Right forelimb (tissue), 1 donor: ENCODE data around the gene BLVRA.
"Not testable (repeated sequence)": the region's sequence is repeated elsewhere in the genome, so short reads cannot be mapped to it uniquely, and the experiment has no call there.

ENCODE experiments used
- DNase-seq: peaks from one replicate; pipeline ENCODE4 v3.0.0-alpha.2; 2018

The BLVRA gene, protein sequence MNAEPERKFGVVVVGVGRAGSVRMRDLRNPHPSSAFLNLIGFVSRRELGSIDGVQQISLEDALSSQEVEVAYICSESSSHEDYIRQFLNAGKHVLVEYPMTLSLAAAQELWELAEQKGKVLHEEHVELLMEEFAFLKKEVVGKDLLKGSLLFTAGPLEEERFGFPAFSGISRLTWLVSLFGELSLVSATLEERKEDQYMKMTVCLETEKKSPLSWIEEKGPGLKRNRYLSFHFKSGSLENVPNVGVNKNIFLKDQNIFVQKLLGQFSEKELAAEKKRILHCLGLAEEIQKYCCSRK

DNA sequence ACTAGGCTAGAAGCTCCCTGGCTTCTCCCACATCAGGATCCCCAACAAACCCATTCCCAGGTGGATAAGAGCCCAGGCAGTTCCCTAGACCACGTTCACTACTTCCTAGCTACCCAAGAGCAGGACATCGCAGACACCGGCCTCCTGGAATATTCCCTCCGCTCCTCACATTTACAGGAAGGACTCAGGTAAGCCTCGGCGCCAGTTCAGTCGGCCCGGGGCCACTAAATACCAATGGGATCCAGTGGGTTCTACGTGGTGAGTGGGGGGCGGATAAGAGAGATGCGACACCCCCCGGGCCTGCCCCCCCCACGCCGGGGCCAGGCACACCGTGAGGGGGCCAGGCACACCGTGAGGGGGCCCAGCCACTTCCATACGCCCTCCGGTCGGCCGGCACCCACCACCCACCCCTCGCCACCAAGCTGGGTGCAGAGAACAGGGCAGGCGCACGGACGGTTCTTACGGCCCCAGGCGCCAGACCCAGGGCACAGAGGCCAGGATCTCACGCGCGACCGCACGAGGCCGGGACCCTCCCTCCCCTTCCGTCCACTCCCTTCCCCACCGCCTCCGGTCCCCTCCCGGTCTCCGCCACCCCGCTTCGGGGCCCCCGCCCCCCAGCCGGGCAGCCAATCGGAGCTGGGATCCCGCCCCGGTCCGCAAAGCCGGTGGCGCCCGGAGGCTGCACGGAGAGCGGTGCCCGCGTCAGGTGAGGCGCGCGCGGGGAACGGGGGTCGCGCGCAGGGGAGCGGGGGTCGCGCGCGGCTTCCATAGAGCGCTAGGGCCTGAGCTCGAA is at the start of gene BLVRA:
Gene BLVRA, plus strand, starts transcription at position 652 of the 793 bp plus-strand sequence. CDS start 12,479 bp downstream, outside the sequence.
- DNase-seq = peak; percentile 81

DNA sequence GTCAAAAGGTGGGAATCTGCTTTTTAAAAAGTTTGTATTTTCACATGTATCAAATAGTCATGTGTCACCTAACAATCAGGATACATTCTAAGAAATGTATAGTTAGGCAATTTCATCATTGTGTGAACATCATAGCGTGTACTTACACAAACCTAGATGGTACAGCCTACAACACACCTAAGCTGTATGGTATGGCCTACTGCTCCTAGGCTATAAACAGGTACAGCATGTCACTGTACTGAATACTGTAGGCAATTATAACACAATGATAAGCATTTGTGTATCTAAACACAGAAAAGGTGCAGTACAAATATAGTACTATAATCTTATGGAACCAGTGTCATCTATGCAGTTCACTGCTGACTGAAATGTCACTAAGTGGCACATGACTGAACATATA is 47.0 kb upstream of the BLVRA start:
- DNase-seq = no peak

DNA sequence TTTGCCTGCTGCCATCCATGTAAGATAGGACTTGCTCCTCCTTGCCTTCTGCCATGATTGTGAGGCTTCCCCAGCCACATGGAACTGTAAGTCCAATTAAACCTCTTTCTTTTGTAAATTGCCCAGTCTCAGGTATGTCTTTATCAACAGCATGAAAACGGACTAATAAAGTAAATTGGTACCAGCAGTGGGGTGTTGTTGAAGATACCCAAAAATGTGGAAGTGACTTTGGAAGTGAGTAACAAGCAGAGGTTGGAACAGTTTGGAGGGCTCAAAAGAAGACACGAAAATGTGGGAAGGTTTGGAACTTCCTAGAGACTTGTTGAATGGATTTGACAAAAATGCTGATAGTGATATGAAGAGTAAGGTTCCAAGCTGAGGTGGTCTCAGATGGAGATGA is 42.5 kb upstream of the BLVRA start:
- DNase-seq = not testable (repeated sequence)

DNA sequence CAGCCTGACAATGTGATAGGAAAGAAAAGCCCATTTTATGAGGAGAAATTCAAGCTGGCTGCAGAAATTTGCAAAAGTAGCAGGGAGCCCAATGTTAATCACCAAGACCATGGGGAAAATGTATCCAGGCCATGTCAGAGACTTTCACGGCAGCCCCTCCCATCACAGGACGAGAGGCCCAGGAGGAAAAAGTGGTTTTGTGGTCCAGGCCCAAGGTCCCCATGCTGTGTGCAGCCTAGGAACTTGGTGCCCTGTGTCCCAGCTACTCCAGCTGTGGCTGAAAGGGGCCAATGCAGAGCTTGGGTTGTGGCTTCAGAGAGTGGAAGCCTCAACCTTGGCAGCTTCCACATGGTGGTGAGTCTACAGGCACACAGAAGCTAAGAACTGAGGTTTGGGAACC is 41.9 kb upstream of the BLVRA start:
- DNase-seq = no peak

DNA sequence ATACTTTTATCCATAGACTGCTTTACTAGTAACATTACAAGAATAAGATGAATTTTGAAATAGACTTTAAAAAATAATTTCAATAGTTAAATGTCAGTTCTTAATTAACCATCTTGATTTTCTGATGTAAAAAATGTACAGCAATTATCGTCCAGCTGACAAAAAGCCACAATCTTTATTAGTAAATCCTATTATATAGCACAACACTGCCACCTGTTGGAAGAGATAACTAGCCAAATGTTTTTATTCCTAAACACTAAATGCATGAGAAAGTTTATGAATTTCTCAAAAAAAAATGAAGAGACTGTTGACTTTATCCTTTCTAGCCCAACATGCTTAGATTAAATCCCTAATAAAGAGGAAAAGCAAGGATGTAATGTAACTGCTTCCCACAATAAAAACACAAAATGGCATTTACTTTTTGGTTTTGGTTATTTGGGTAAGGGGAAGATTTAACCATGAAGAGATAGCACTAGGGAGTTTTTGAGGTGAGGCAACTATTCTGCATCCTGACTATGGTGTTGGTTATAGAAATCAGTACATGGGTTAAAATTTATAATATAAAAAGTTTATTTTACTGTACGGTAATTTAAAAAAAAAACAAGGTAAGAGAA is 37.2 kb upstream of the BLVRA start:
- no peak for DNase-seq

DNA sequence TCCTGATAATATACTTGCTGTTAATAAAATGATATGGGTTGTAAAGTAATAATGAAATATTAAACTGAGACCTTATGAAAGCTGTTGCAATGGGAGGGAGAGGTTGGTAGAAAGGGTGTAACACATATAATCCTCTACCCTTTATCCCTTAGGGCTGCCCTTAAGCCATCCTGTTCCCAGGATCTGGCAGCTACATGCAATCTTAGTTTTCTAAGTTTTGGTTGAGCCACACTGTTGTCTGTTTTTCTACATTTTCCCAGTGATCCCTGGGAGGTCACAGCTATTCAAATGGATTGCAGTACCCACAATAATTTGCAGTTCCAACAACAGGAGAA is 35.5 kb upstream of the BLVRA start:
- no peak for DNase-seq

DNA sequence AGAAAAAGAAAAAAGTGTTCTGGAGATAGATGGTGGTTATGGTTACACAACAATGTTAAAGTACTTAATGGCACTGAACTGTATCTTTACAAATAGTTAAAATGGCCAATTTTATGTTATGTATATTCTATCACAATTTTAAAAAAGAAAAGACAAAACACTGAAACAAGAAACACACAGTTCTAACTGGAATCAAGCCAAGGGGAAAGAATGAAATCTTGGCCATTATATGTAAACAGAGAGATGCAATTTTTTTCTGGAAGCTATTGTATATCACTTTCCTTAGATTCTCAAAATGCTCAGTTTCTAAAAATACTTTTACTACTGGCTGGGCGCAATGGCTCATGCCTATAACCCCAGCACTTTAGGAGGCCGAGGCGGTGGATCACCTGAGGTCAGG is 33.2 kb upstream of the BLVRA start:
- DNase-seq = no peak

DNA sequence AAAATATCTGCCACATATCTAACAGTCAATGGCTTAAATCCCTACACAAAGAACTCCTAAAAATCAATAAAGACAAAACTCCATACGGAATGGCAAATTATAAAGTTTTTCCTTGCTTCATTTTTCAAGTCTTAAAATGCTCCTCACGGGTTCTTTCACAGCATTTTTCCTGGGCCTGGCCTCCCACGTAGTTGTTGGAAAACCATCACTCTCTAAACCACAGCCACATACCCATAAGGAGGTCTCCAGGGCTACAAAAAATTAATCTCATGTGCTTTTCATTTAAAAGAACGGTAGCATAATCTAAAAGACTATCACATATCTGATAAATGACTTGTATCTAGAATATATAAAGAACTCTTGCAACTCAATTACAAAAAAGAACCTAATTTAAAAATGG is 32.0 kb upstream of the BLVRA start:
- DNase-seq = no peak

DNA sequence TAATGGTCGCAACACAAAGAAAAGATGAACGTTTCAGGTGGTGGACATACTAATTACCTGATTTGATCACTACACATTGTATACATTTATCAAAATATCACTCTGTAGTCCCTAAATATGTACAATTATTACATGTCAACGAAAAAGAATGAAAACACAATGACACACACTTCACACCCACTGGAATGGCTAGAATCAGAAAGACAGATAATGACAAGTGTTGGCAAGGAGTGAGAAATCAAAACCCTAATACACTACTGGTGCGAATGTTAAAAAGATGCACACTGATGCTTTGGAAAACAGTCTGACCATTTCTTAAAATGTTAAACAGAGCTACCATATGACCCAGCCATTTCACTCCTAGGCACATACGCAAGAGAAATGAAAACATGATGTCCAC is 31.5 kb upstream of the BLVRA start:
- no peak for DNase-seq

DNA sequence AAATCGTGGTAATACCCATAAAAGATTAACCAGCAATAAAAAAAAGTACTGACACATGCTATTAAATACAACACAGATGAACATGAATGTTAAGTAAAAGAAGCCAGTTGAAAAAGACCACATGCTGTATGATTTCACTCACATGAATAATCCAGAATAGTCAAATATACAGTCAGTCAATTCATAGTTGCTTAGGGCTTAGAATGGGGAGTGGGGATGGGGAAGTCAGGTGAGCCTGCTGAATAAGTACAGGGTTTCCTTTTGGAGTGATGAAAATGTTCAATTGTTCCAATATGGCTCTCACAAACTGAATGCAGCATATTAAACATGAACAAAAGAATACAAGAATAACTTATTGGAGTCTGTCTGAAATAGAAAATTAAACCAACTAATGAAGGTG is 31.0 kb upstream of the BLVRA start:
- no peak for DNase-seq

DNA sequence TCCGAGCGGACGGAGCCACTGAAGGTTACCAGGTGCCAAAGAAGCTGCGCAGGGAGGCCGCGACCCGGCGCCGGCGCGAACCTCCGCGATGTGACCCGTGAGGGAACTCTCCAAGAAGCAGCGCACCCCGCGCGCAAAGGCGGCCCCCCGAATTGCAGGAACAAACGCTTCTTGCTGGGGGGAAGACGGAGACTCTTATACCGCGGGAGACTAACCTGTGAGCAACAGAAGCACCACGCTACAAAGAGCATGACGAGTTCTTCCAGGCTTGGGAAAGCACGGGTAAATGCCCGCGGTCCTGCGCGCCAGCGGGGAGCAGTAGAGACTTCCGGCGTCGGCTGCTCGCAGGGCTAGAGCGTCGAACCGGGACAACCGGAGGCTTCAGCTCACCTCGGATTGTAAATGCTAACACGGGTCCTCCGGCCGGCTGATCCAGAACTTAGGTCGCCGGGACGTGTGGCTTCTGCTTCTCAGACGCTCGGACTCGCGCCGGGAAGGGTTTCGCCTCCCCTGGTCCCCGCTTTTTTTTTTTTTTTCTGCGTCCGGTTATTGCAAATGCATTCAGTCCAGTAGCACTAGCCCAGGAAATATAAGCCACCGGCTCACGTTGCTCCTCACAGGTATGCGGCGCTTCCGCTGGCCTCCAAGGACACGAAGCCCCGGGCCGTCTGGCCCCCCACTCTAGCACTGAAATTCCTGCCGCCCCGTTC is 29.1 kb upstream of the BLVRA start, which contains the start of gene COA1:
Gene COA1, minus strand, starts transcription at position 310 of the 710 bp plus-strand sequence. CDS start 80,909 bp downstream, outside the sequence.
- DNase-seq = peak; percentile 90

DNA sequence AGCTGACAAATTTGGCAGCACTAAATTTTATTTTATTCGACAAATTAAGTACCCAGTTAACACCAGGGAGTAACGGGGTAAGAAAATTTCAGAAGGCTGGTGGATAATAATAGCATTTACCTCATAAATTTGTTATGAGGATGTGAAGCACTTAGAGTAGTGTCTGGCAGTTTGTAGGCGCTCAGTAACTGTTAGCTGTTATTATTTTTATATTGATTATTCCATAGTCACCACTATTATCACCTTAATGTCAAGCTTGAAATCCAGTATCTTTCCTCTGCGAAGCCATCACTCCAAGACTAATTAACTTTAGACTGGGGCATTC is 28.6 kb upstream of the BLVRA start:
- DNase-seq = no peak

DNA sequence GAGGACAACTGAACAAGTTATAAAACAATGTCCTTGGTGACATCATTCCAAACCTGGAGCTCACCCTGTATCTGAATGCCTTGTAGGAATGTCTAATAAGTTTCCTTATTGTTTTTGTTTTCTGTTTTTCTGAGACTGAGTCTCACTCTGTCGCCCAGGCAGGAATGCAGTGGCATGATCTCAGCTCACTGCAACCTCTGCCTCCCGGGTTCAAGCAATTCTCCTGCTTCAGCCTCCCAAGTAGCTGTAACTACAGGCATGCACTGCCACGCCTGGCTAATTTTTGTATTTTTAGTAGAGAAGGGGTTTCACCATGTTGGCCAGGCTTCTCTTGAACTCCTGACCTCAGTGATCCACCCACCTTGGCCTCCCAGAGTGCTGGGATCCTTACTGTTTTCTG is 27.0 kb upstream of the BLVRA start:
- not testable (repeated sequence) for DNase-seq

DNA sequence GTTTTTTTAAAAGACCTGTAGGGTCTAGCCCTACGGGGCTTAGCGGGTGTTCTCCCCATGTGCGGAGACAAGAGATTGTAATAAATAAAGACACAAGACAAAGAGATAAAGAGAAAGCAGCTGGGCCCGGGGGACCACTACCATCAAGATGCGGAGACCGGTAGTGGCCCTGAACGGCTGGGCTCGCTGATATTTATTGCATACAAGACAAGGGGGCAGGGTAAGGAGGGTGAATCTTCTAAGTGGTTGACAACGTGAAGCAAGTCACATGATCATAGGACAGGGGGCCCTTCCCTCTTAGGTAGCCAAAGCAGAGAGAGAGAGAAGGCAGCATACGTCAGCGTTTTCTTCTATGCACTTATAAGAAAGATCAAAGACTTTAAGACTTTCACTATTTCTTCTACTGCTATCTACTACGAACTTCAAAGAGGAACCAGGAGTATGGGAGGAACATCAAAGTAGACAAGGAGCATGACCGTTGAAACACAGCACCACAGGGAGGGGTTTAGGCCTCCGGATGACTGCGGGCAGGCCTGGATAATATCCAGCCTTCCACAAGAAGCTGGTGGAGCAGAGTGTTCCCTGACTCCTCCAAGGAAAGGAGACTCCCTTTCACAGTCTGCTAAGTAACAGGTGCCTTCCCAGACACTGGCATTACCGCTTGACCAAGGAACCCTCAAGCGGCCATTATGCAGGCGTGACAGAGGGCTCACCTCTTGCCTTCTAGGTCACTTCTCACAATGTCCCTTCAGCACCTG is 23.7 kb upstream of the BLVRA start:
- not testable (repeated sequence) for DNase-seq

DNA sequence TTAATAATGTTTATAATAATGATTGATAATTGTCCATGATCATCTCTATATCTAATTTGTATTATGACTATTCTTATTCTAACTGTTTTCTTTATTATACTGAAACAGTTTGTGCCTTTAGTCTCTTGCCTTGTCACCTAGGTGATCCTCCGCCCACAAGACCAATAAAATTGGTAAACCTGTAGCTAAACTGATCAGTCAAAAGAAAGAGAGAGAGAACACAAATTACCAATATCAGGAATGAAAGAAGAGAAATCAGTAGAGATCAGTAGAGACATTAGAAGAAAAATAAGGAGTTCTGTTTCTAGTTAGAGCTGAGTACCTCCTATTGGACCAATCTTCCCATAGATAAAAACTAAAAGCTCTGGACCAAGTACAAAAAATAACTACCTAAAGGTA is 23.1 kb upstream of the BLVRA start:
- DNase-seq = no peak

DNA sequence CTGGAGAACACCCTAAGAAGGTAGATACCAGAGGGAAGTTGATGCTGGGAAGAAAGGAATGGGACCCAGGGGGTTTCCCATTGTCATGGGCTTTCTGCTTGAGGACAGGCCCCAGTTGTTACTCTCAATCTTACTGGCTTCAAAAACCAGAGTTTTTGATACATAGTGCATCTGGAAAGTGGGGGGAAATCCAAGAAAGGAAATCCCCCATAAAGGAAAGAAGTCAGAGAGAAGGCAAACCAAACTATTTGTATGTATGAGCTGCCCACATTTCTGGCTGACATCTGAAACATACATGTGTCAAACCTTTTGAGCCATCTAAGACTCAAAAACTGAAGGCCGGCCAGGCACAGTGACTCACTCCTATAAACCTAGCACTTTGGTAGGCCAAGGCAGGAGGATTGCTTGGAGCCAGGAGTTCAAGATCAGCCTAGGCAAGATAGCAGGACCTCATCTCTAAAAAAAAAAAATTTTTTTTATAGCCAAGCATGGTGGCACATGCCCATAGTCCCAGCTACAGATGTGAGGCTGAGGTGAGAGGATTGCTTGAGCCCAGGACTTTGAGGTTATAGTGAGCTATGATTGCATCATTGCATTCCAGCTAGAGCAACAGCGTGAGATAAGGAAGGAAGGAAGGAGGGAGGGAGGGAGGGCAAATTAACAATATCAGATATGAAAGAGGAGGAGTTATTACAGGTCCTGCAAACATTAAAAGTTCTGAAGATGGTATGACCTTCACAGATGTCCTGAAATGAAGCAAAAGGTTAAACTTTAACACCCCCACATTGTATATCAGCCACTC is 22.5 kb upstream of the BLVRA start:
- no peak for DNase-seq

DNA sequence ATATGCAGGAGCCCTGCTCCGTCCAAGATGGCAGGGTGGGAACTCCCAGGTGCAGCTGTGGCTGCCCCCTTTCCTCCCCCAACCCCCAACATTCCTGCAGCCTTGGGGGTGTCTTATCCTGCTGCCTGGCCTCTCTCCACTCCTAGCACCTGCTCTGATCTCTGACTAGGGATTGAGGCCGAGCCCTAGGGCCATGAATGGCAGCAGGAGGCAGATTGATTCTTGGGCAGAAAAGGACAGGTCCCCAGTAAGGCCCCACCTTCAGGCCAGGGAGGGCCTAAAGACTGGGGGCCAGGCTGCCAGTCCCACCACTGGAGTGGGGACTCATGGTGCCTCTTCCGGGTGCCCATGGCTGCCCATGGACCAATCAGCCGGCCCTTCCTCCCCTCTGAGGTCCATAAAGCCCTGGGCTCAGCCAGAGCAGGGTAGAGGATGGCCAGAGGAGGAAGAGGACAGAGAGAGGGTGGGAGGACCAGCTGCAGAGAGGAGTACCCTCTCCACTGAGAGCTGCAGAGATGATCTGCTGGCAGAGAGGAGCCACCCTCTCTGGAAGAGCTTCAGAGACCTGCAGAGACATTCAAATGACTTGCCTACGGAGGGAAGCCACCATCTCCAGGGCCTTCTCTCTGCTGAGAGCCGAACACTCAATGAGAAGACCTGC is 20.9 kb upstream of the BLVRA start:
- no peak for DNase-seq

DNA sequence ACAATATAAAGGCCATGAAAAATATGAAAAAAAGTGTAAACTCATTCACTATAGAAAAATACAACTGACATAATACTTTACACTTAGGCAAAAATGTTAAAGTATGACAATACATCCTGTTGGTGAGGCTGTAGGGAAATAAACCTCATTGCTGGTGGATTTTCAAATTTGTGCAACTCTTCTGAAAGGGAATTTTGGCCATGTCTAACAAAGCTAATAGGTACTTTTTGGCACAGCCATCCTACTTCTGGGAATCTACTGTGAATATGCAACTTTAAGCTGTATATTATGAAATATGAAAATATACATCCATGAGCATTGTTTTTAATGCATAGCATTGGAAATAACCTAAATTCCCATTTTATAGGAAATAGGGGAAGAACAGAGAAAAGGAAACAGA is 15.8 kb upstream of the BLVRA start:
- DNase-seq = no peak

DNA sequence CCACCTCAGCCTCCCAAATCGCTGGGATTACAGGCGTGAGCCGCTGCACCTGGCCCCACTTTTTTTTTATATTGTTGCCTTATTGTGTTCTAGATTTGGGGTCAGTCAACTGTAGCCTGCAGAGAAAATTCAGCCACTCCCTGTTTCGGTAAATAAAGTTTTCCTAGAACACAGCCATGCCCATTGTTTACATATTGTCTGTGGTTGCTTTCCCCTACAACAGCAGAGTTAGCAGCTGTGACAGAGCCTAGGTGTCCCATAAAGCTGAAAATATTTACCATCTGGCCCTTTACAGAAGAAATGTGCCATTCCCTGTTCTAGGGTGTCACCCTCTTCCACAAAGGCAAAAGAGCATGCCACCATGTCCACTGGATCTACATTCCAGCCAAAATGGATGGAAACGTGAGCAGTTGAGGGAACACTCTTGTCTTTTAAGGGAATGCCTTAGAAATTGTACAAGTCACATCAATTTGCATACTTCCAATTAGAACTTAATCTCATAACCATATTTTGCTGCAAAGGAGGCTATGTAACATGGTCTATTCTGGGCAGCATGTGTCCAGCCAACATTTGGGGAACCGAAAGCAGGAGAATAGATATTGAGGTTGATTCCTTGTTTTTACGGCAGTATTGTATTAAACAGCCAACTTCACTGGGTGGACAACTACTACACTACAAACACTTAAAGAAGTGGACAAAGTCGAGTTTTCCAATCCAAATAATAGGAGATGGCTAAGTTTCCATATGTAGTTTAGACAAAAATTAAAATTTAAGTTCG is 11.0 kb upstream of the BLVRA start:
- no peak for DNase-seq

DNA sequence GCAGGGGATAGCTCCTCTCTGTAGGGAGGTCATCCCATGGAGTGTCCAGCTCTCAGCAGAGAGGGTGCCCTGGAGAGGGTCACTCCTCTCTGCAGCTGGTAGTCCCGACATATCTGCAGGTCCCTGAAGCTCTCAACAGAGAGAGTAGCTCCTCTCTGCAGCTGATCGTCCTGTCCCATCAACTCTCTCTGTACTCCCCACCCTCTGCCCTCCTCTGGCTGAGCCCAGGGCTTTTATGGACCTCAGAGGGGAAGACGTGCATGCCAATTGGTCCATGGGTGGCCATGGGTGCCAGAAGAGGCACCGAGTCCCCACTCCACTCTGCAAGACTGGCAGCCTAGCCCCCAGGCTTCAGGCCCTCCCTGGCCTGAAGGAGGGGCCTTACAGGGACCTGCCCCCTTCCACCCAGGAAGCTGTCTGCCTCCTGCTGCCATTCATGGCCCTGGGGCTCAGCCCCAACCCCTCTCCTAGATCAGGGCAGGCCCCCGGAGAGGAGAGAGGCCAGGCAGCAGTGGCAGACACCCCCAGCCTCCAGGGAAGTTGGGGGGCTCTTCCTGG is 9.0 kb upstream of the BLVRA start:
- DNase-seq = no peak
